Measurements from ENCODE around the gene CTNNA2.

The CTNNA2 gene

DNA sequence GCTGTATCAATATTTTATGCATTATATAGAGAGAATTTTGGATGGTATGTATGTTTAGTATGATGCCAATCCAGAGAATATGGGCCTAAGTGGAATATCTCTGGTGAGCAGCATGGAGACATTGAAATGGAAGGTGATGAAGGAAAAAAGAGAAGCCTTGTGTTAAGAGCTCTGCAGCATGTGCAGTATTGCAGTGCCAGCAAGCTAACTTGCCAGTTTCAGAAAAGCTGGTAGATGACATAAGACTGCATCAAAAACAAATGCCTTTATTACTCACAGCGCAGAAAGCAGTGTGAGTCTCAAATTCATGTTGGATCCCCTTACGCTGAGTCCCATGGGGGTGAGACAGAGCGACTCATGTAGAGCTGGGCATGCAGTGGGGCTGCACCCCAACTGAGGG, 280.2 kb downstream of the CTNNA2 start:
- no peak for DNase-seq

DNA sequence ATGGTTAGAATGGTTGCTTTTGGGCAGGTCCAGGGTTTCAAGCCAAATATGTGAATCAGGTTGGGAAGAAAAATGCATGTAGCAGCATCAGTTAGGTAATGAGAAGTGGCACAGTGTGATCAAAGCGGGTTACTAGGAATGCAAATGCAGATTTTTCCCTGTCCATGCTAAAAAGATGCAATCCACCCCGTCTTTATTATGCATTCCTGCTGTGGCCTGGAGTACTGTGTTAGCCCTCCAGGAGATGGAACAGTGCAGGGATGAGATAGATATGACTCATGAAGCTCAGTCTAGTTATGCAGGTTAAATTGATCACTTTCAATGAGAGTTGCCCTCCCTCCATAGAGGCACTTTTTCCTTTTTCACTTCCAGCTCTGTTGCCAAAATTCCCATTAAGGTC, 283.8 kb downstream of the CTNNA2 start:
- no peak for DNase-seq

DNA sequence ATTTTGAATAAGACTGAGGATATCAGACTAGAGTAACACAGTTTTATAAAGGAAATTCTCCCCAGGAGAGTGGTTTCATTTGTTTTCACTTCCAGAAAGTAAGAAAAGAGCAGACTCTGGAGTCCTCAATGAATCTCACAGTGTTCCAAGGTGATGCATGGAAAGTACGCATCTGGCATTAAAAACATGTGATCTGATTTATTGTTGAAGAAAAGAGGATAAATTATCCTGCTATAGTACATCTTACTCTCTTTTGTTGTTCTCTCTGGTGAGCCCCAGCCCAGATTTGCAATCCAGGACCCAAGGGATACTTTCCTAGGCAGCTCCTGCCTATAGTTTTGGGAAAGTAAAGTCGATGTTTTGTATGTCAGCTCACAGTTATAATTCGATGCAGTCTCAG, 285.9 kb downstream of the CTNNA2 start:
- DNase-seq: no peak

DNA sequence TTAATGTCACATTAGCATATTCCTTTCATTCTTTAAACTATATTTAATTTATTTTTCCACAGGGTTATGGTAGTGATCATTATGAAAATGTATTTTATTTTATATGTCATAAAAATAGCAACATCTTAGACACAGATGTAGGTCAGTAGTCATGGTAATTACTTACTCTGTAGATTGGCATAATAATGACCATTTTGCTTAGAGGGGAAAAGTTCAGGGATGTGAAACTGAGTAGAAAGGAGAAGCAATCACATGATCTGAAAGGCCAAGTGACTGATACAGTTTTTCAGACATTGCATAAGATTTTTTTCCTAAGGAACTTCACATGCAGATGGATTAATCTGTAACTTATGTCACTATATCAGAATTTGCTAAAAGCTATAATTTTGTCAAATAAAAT, 286.9 kb downstream of the CTNNA2 start:
- no peak for DNase-seq

DNA sequence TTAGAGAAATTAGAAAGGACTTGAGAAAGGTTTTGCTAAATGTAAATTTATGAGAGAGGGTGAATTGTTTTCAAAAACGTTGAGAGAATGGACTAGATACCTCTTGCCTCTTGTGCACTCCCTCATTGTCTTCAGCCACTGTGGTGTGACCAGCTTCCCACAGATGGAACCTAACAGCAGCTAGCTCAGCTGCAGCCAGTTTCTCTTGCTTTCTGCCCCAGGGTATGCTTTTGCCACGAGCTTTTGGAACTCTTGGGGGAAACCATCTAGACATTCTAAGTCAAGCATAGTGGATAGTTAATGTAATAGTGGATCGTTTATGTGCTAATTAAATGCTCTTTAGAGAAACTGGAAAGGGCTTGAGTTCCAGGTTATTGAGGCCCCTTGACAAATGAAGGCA, 288.2 kb downstream of the CTNNA2 start:
- no peak for DNase-seq

DNA sequence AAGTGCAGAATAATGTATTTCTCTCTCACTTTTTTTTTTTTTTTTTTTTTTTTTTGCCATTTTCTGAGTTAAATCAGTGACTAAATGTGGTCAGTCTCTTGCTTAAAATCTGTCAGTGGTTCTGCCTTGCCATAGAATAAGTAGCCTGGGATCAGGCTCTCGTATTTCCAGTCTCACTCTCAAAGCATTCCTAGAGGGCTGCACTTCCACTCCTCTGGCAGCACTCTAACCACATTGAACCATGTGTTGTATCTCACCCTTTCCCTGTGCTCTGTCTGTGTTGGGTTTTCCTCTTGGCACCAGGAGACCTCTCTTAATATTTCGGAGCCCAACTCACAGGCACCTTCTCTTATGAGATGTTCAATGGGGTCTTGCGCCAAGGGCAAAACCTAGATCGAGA, 304.4 kb downstream of the CTNNA2 start:
- no peak for DNase-seq

DNA sequence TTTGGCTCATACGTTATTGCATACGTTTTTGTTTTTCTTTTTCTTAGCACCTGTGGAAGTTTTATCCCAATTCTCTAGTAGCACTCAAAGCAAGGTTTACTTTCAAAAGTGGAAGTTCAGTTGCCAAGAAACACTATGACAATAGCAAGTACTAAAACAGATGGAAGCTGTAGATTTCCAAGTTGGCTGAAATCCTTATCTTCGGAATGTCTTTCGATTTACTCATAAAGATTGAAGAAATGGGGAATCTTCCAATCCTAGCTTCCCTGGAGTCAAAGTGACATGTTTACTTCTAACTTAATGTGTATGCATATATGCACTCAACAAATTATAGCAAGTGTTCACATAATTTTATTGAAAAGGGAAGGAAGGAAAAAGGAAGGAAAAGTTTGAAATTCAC, 307.4 kb downstream of the CTNNA2 start:
- DNase-seq: no peak

DNA sequence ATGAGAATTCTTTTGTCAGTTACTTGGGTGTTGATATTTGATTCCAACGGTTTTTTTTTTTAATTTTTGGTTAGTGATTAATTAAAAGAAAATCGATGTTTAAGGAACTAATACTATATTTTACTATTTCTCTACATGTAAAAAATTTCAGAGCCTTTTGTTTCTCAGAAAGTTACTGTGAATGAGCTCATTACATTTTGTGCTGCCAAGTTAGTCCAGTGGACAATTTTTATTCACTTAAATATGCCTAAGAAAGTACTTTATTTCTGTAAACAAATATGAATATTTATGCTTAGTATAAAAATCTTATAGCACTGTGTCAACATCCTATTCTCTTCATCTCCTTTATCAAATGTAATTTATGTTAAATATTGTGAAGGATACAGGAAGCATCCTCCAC, 309.3 kb downstream of the CTNNA2 start:
- DNase-seq: no peak

DNA sequence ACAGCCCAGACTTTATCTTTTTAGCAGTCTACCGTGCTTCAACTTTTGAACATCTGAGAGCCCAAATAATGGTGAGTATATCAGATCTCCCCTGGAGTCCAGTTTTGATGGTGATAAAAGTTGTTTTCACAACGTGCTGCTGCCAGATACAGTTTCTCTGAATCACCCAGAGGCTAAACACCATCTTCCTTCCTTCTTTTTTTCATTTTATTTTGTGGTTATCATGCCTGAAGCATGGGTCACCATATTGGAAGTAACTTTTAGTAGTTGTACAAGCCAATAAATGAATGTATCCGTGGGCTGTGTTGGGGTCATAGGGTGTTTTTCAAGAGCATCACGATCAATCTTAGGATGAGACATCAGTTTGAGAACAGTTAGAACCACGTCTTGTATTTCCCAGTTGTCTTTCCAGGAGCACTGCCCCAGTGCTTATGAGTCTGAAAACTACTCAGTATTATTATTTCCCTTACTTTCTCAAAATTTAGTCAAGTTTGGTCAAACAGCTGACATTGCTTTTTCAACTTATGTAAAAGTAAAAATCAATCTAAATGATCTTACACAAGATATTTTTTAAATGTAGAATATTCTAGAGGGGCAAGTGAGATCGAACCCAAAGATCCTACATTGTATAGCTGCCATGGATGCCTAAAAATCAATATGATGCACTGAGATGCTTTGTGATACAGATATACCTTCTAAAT, 311.4 kb downstream of the CTNNA2 start:
- no peak for DNase-seq

DNA sequence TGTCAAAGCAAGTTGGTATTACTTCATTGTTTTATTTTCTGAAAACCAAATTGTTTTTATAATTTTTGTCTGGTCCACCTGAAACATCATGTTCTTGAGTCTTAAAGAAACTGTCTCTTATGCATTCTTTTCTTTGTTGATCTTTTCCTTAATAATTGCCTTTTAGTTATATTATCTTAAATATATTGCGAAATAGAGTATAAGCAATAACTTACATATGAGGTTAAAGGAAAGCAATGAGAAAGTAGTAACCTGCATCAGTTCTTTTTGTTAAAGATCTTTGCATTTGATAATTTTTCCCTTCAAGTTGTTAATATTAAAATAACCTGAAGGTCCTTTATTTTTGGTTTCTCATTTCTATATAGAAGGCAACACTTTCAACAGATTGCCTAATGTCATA, 315.0 kb downstream of the CTNNA2 start:
- DNase-seq: no peak

DNA sequence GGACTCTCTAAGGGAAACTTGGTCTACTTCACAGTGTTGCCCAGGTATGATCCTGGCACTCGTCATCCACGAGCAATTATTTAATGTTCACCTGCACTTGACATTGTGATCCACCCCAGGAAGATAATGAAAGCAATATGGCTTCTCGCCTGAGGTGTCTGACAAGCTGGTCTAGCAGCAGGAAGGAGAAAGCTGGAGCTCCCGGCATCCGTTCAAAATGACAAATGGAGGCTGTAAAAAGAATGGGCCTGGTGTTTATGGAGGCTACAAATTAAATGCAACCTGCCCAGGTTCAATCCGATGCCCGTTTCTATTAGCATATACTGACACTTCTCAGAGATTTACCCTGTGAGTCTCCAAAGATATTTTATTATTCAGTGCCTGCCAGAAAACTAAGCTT, 317.6 kb downstream of the CTNNA2 start:
- DNase-seq: no peak

DNA sequence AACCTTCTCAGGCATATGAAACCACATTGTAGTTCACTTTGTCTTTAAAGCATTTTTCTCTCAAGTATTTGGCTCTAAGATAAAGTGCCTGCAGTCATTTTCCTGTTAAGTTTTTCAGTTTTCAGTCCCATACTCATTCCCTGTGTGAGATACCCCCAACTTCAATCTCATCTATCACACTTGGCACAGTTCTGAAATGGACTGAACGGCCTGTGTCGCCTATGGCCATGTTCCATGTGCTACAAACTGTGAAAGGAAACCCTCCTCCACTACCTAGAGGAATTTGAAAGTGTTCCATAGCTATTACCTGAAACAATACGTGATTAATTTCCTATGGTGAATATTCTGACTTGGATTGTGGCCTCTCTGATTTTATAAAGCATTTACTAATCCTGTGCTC, 319.1 kb downstream of the CTNNA2 start:
- DNase-seq: no peak

DNA sequence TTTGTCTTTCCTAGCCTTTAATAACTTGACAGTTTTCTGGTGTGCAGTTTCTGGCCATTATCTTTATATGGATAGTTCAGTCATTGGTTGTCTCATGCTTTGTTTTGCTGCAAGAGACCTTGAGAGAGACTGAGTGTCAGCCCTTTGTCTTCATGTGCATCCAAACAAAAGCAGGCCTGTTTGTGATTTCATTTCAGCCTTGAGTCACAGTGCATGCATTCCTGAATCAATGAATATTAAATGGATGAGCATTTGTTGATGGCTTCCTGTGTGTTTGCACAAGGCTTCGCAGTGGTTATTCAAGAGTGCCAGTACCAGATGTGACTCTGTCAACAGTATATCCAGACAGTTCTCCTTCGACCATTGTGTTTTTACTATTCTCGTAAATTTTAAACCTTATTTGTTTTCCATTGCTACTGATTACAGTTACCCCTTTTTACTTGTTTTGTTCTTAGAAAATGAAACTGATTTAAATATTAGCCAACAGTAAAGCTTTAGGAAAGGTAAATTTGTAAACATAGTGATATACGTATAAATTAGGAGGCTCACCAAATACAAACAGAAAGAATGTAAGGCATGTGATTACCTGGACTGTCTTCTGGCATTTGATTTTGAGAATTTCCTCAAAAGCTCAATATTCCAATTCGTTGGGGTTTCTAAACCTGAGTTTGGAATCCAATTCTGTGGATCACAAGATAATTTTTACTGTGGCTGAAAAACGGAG, 319.8 kb downstream of the CTNNA2 start:
- DNase-seq: no peak

DNA sequence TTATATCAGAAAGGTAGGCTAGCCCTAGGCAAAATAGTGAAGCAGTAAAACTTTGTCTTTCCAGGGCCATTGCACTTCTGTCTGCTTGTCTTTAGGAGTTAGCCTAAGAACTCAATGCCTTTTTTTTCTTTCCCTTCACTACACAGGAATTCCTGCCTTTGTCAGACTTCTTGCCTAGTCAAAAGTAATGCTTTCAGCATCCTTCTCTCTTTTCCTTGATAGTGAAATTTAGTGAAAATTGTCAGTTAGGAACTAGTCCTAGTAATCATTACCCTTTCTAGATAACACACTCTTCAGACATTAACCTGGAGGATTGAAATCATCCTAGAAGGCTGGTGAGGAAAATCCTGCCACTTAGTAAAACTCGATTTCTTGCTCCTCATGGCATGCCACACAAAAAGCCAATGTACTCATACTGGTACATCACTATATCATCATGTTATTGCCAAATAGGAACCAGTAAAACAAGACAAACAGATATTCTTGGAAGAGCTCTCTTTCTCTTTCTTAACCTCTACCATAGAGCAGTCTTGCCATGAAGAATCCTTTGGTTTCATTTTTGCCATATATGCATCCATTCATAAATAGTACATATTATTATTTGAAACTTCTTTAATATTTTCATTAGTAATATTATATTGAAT, 320.5 kb downstream of the CTNNA2 start:
- DNase-seq: no peak

DNA sequence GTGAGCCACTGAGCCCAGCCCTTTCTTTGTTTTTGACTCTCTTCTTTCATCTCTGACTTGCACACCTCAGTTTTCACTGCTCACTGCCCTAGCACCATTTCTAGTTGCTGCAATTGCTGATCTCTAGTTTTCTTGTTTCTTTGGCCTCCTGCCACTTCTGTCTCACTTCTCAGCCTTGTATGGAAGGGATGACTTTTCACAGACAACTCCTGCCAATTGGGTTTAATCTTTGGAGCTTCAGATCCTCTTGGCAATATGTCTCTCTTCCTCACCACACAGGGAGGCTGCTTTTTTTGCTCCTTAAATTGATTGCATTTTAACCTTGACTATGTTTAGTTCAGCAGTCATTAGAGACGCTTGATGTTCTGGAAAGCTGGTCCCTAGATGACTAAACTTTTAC, 323.1 kb downstream of the CTNNA2 start:
- no peak for DNase-seq

DNA sequence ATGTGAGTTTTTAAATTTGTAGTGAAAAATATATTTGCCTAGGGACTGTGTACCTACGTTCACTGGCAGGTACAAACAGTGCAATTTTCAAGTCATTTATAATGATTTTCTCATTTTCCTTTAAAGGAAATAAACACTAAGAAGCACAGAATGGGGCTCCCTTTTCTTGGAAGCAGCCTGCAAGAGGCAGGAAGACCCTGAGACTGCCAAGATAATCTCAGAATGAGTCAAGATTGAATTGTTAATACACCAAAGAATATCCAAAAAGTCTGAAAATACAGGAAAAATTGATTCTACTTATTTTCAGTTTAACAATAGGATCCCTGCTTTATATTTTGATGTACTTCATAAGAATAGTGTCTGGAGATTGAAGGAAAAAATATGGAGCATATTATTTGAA, 331.2 kb downstream of the CTNNA2 start:
- DNase-seq: no peak

DNA sequence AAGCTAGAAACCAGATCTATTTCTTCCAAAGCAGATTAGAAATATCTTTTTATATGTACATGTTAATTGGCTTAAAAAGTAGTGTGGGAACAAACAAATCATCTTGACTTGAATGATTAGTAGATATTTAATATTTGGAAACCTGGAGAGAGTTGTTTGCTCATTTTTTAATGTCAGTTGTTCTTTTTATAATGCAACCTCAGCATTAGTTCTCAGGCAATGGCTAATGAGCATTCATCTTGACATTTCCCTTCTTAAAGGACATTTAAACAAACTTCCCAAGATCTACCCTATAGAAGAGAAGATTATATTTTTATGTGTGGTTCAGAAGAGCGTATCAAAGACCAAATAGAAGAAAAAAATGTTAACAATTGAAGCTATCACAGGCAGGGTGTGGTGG, 334.0 kb downstream of the CTNNA2 start:
- no peak for DNase-seq

DNA sequence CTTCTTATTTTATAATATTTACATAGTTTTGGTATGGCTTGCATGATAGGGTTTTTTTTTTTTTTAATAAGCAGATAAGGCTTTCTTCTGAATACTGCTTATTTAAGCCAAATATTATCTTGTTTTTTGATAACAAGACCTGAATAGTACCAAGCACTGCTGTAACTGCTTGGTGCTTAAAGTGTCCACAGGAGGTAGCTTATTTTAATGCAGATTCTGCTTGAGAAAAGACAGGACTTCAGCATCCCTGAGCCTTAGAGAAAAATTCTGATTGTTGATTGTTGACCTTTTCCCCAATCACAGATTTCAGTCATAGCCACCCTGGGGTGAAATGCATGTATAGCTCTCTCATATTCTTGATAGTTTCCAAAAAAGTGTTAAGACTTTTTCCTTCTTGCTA, 336.4 kb downstream of the CTNNA2 start:
- no peak for DNase-seq

DNA sequence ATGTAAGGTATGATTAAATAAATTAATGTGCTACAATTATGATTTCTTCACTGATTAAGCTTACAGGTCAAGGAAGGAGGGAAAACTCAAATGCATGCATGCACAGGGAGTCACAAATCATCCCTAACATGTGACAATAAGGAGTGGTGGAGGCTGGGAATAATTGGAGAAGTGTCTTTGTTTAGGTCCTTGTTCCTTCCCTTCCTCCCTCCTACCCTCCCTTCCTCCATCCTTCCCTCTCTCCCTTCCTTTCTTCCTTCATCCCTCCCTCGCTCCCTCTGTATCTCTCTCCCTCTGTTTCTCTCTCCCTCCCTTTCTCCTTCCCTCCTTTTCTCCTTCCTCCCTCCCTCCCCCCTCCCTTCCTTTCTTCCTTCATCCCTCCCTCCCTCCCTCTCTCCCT, 337.1 kb downstream of the CTNNA2 start:
- DNase-seq: no peak

DNA sequence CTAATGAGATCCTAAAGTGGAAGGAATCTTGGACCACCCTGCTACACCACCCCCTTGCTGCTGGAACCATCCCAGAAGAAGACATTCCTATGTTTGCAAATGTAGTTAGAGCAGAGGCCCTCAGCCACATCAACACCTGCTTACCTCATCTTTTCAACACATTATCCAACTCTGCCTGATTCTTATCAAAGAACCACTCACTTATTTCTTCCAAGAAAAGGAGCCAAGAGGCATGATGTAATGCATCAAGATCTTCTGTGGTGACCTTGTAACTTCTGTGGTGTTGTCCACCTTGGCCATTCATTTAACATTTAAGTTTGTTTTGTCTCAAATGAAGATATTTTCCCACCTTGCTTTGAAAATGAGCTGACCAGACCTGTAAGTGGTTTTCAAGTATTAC, 338.1 kb downstream of the CTNNA2 start:
- DNase-seq: no peak

DNA sequence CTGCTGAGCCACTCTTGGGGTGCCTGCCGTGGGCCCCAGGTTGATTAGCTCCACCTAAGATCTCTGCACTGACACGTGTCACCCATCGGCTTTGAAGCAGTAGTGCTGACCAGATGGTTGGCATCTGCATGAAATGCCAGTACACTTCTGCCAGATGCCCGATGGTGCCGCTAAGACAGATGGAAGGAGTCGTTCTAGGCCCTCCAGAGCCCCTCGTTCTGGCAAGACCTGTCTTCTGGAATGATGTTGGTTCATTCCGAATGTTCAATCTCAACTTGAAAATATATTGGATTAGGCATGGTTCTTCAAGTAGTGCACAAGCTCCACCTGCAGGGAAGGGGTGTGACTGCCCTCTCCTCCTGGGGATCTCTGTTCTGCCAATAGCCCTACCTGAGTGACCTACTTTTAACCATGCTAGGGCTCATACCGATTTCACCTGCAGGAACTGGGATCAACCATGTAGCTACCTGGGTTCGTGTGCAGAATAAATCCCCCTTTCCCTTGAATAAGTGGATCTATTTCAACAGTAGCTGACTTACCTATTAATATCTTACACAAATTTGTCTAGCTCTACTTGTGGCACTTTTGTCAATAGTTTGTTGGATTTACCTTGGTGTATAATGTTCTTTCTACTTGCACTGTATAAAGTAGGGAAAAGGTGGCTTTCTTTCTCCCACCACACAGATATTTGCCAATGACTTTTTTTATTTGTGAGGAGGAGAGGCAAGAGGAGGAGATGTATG, 342.6 kb downstream of the CTNNA2 start:
- DNase-seq: no peak

DNA sequence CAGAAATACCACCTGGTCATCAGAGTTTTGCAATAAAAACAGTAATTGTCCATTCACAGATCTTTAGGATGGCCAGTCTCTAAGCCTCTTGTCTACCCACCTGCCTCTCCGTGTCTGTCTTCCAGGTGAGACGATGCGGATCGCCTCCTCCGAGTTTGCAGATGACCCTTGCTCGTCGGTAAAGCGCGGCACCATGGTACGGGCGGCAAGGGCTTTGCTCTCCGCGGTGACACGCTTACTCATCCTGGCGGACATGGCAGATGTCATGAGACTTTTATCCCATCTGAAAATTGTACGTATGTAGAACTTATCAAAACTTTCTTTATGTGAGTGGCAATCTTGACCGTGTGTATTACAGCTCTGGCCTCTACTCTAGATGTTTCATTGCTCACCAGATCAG, 345.0 kb downstream of the CTNNA2 start:
- no peak for DNase-seq

DNA sequence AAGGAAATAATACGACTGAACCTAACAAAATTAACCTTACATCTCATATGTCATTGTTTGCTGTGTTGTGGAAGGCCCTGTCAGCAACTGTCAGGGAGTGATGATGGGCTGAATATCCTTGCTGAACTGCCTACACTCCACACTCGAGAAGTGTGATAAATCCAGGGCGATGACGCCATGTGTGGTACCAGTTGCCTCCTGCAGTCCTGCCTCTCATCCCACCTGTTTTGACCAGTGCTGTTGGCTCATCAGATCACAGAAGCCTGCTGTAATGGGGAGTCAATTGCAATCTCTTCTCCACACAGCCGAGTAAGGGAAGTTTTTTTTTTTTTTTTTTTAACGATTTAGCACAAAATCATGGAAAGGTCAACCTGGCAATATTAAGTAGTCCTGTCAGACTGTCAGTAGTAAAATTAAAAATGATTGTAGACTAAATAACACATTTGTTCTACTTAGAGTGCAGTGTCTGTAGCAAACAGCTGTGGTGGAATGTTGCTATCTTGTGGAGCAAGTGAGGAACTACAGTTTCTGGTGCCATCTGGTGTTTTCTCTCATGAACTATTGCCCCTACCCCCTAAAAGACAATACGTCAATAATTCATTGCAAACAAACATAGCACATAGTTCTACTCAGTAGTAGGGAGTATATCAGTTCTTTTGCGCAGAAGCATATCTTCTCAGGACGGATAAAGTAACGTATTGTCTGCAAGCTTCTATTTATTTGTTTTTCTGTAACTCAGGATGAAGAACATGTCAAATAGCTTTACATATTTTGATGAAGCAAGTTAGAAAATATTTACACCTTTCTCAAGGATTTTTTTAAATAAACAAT, 347.6 kb downstream of the CTNNA2 start:
- no peak for DNase-seq

Measured in stimulated activated CD4-positive, alpha-beta T cell treated with anti-CD3 and anti-CD28 coated beads, Interleukin-2, amount 100 ng/mL, for 24 hours (primary cell).